HL-60/S4 treated with retinoic acid at 250 ng/mL for 4 days and 3 days (cell line): ENCODE data around the gene CLECL1.

ENCODE experiments used
- in situ Hi-C: fragments of 300-500 bp; cut with MboI; formaldehyde crosslinking; loops from 2 replicates; pipeline ENCODE4 v1.7.0; 2022; ENCODE audit warnings: low sequenced_read_pairs

The CLECL1 gene

DNA sequence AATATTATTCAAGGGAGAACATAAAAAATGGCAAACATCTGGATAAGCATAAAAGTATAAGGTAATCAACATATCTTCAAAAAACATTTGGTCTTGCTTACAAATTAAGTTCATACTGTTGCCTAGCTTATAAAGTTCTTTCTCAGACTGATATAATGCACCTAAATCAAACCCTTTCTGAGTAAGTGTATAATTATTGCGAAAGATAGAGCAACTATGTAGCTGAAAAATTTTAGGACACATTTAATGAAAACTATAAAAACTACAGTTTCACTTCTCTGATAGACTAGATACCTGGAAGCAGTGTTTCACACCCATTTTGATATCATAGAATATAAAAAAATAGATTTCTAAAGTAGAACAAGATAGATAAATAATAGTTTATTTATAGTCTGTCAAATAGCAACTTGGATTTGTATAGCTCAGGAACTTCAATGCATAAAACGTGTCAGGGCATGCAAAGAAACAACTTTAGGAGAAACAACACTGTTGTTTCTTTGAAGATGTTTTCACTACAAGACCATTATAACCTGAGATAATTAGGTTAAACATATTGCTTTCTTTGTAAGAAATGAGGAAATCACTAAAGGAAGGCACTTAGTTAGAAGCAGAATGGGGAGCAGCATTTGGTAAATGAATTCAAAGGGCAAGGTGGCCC is 7.6 kb downstream of the CLECL1 start:
- in situ Hi-C loops = no loop called here

DNA sequence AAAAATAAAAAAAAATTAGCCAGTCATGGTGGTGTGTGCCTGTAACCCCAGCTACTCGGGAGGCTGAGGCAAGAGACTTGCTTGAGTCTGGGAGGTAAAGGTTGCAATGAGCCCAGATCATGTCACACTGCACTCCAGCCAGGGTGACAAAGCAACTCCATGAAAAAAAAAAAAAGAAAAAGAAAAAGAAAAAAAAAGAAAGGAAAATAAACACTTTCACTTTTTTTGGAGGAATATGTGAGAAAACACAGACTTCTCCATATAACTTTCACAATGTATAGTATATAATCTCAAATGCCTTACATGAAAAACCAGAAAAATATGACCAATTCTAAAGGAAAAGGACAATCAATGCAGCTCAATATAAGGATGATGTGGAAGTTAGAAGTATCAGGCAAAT is 8.9 kb downstream of the CLECL1 start:
- in situ Hi-C loops = loop anchor here (25.0 kb wide), 1 partner anchor 387 kb away; no protein-coding TSS in a partner anchor

DNA sequence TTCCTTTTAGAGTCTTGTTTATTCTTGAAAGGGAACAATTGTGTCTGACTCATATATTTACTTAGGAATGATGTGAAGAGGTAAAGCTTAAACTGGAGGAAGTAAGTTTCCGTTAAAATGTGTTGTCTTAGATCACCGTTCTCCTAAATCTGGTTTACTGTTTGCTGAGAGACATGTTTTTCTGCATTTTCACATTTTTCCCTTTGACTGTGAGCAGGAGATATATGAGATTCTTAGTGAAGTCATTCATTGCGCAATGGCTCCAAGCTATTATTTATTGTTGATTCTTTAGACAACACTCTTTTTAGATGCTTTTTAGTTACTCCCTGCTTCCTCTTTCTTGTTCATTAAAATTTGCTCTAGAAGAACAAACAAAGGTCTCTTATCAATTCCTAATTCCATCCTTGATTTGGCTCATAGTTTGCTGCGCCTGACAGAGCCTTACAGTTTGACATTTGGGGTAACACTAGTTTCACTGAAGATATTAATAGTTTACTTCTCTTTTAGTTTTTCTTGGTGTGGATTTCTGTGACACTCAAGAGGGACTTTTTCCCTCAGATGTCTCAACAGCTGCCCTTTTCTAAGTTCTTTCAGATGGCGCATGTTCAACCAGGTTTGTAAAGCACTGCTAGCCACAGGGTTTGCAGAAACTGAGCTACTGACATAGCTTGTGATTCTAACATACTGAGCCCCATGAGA is 11.4 kb downstream of the CLECL1 start:
- in situ Hi-C loops = loop anchor here (25.0 kb wide), 1 partner anchor 384 kb away; no protein-coding TSS in a partner anchor

DNA sequence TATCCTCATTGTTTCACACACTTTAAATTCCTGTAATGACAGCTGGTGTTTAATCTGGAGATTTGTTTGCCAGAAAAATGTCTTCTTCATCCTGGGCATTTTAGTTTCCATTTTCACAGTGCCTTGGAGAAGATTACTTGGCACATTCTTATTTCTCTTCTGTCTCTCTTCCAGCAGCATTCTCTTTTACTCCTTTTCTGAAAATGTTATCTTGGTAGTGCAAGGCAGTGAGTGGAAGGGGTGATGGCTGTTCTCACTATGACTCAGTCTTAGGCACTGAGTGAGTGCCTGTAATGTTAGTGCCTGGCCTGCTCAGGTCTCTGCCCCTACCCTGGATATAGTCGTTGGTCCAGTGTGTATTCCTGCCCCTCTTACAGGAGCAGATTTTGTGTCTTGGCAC is 13.1 kb downstream of the CLECL1 start:
- in situ Hi-C loops = loop anchor here (25.0 kb wide), 1 partner anchor 382 kb away; no protein-coding TSS in a partner anchor

DNA sequence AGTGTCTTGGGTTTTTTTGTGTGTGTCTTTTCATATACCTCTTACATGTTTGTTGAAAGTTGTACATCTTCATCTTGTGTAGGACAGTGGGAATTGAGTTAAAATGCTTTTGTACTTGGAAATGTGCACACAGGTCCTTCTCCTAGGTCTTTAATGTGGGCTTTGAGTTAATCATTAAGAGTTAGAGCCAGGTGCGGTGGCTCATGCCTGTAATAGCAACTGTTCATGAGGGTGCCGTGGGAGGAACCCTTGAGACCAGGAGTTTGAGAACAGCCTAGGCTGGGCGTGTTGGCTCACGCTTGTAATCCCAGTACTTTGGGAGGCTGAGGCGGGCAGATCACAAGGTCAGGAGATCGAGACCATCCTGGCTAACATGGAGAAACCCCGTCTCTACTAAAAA is 13.9 kb downstream of the CLECL1 start:
- in situ Hi-C loops = loop anchor here (25.0 kb wide), 1 partner anchor 382 kb away; no protein-coding TSS in a partner anchor

DNA sequence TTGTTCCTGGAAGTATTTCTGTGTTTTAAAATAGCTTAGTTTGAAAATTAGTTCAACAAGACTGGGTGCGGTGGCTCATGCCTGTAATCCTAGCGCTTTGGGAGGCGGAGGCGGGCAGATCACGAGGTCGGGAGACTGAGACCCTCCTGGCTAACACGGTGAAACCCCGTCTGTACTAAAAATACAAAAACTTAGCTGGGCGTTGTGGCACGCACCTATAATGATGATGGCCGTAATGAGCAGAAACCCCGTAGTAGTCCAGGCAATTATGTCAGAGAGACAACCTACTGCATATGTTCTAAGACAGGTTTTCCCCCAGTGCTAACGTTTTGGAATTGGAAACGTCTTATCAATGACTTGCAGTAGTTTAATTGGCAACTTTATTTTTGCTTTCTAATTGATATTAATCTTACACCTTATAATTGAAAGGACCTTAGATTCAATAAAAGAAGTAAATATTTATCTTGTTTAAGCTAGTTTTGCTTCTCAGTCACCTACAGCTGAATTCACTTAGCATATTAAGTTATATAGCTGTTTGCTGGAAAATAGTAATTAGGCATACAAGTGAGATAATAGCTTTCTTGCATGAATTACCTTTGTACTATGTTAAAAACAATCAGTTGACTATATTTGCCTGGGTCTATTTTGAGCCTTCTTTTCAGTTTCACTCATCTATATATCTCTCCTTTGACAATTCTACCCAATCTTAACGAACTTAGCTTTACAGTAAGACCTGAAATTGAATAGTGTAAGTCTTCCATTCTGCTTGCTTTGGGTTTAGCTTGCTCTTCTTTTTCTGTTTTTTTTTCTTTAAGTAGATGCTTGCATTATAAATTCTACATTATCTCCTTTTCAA is 15.6 kb downstream of the CLECL1 start:
- in situ Hi-C loops = loop anchor here (25.0 kb wide), 1 partner anchor 380 kb away; no protein-coding TSS in a partner anchor

DNA sequence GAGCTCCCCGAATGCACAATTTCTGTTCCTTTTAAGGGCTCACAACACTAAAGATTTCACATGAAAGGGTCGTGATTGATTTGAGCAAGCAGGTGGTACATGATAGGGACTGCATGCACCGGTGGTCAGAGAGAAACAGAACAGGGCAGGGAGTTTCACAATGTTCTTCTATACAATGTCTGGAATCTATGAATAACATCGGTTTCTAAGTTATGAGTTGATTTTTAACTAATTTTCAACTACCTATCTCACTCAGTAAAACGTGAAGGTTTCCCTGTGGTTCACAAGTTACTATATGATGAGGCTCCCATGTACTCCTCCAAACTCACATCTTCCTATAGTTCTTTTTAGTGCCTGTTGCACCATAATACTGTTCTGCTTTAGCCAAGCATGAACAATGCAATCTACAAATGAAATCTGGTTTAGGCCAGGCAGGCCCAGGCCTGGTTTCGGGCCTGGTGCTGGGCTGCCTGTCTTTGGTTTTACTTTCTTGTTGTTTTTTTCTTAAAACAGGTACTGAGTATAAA is 19.8 kb downstream of the CLECL1 start:
- in situ Hi-C loops = loop anchor here (25.0 kb wide), 1 partner anchor 376 kb away; no protein-coding TSS in a partner anchor

DNA sequence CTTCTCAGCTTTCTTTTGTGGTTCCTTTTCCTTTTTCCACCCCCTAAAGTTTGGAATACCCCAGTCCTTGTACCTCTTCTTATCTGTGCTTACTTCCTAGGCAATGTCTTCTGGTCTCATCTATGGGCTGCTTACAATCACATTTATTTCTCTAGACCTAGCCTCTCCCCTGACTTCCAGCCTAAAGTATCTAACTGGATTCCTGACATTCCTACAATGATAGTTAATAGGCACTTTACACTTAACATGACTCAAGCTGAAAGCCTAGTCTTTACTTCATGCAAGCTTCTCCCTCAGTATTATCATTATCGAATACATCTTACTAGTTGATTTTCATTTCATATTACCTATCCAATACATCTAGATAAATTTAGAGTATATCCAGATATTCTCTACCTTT is 21.2 kb downstream of the CLECL1 start:
- in situ Hi-C loops = loop anchor here (25.0 kb wide), 1 partner anchor 374 kb away; no protein-coding TSS in a partner anchor

DNA sequence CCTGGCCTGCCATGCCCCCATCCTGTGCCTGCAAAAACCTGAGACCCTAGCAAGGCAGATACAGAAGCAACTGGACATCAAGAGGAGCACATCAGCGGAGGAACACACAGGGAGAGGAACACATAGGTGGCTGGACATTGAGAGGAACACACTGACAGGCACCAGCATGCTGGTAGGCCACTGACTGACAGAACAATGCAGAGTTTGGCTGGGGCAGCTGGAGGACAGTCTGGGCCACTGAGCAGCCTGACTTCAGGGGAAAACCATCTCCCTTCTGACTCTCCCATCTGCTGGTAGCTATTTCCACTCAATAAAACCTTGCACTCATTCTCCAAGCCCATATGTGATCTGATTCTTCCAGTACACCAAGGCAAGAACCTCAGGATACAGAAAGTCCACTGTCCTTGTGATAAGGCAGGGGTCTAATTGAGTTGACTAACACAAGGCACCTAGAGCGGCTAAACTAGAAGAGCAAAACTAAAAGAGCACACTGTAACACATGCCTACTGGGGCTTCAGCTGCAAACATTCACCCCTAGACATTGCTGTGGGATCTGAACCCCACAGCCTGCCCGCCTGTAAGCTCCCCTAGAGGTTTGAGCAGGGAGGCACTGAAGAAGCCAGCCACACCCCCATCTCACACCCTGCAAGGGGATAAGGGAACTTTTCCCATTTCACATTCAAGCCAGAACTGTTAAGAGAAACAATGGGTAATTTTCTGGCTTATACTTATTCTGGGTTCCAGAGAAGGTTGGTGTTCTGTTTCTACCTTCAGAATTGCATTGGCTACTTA is 22.1 kb downstream of the CLECL1 start:
- in situ Hi-C loops = loop anchor here (25.0 kb wide), 1 partner anchor 373 kb away; no protein-coding TSS in a partner anchor

DNA sequence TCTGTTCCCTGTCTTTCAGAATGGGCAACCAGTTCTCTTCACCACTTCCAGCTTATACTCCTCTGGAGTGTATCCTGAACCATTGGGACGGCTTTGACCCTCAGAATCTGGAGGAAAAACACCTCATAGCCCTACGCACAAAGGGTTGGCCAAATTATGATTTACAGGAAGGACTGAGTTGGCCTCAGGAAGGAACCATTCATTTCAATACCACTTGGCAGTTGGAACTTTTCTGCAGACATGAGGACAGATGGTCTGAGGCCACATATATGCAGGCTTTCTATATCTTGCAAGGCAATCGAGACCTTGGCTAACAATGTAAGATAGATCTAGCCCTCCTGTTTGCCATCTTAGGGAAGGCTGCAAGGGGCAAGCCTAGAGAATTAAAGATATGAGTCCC is 24.0 kb downstream of the CLECL1 start:
- in situ Hi-C loops = loop anchor here (25.0 kb wide), 1 partner anchor 372 kb away; no protein-coding TSS in a partner anchor

DNA sequence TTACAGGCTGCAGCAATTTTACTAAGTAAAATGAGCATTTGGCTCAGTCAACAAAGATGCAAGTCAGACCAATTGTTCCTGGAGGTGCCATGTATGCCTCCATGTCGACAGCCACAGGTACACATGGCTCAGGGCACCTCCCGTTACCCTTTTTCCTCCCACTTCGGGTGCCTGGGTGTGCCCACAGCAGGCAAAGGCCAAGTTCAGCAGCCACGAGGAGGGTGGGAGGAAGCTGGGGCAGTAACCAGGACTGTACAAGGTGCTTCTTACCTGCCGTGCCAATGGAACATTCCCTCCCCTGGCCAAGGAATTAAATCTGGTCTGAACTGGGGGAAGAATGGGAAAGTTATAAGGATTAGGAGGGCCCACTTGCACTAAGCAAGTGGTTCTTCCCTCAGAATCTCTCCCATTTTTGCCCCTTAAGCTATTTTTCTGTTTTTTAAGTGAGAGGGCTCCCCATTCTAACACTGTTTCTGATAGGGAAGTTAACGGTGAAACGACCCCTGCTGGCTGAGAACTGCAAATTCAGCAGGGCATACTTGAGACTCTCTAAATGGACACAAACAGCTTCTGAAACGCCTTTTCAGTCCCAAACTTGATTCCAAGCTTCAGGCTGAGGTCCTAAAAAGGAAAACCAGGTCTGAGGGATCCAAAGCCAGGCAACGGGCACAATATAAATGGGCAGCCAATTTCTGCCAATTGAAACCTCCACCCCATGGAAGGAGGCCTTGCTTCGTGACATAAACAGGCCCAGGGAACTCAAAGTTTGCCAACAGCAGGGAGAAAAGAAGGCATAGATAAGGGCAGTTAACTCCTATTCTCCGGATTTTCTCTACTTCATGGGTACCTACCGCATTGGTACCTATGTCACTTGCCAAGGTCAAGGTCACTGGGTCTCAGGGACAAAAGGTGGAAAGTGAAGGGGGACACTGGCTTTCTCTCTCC is 24.8 kb downstream of the CLECL1 start:
- in situ Hi-C loops = loop anchor here (25.0 kb wide), 1 partner anchor 371 kb away; no protein-coding TSS in a partner anchor

DNA sequence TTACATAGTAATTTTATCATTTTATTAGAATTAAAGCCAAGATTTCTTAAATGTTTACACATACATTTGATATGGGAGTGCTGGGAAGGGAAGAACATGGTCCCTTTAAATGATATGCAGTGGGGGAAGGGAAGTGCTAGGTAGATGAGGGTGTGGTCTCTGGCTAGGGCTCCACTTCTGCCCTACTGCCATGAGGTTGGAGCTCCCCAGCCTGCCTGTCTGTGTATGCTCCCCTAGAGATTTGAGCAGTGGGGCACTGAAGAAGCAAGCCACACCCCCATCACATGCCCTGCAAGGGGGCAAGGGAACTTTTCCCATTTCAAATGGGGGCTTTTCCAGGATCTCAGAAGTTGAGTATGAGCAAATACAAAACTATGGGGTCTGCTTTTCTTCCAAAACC is 25.5 kb downstream of the CLECL1 start:
- in situ Hi-C loops = loop anchor here (25.0 kb wide), 1 partner anchor 370 kb away; no protein-coding TSS in a partner anchor

DNA sequence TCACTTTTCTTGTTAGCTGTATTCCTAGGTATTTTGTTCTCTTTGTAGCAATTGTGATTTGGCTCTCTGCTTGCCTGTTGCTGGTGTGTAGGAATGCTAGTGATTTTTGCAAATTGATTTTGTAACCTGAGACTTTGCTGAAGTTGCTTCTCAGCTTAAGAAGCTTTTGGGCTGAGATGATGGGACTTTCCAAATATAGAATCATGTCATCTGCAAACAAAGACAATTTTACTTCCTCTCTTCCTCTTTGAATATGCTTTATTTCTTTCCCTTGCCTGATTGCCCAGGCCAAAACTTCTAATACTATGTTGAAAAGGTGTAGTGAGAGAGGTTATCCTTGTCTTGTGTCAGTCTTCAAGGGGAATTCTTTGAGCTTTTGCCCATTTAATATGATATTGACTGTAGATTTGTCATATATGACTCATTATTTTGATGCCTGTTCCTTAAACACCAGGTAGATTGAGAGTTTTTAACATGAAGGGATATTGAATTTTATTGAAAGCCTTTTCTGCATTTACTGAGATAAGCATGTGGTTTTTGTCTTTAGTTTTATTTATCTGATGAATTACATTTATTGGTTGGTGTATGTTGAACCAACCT is 26.7 kb downstream of the CLECL1 start:
- in situ Hi-C loops = loop anchor here (25.0 kb wide), 1 partner anchor 369 kb away; no protein-coding TSS in a partner anchor

DNA sequence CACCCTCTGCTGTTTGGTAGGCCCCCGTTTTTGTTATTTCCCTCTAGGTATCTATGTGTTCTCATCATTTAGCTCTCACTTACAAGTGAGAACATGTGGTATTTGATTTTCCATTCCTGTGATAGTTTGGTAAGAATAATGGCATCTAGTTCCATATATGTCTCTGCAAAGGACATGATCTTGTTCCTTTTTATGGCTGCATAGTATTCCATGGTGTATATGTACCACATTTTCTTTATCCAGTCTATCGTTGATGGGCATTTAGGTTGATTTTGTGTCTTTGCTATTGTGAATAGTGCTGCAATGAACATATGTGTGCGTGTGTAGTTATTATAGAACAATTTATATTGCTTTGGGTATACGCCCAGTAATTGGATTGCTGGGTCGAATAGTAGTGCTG is 28.3 kb downstream of the CLECL1 start:
- in situ Hi-C loops = loop anchor here (25.0 kb wide), 1 partner anchor 367 kb away; no protein-coding TSS in a partner anchor

DNA sequence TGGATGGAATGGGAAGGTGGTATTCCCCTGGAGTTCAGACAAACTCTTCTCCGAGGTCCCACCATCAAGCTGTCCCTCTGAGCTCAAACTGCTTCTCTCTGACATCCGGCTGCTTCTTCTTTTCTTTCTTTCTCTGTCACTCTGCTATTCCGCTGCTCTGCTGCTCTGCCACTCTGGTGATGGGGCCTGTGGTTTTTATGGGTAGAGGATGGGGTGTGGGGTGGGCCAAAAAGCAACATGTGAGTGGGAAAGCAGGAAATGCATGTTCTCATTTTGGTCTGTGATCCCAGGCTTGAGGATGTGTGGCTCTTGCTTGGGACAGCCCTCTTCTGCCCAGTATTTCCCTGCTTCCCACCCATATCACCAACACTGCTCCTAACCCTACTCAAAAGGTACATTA is 30.6 kb downstream of the CLECL1 start:
- in situ Hi-C loops = loop anchor here (25.0 kb wide), 1 partner anchor 365 kb away; no protein-coding TSS in a partner anchor

DNA sequence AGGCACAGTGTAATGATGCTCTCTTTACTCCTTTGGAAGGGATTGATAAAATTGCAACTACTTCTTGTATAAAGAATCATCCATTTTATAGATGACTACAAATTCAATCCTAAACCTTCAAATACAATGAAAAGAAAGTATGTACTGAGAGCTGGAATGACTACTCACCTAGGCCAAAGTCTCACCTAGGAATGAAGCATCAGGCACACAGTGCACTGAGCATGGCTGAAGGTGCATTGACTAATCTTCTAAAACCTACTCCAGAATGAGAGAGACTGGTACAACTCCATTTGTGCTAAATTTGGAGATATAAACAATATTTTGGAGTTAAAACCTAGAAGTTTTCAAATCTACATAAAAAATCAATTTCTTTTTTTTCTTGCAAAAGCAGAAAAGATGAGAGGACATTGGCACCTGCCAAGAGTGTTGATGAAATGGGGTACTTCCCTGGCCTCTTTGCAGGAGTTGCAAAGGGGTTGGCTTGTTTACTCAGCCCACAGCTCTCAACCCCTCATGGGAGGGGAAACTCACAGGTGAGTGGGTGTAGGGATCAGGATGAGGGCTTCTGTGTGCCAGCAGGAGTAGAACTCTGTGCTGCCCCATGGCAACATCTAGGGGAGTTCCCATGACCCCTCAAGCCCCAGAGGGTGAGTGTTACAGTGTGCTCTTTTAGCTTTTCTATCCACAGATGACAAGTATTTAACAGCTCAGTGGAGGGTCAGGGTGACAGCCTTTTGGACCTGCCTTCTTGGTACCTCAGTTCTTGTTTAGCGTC is 31.3 kb downstream of the CLECL1 start:
- in situ Hi-C loops = loop anchor here (25.0 kb wide), 1 partner anchor 364 kb away; no protein-coding TSS in a partner anchor

DNA sequence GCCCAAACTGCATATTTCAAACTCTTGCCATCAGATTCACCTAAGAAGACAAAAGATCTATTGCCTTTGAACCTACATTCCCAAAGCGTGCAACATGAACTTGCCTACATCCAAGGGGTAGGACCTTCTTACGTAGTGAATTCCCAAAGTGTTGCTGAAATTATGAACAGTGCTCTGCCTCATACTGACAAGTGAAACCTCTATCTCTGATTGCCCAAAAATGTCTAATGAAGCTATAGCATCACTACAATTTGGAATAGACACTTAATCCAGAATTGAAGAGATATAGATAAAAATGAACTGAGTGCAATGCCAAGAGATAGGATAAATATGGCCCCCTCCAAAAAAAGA is 32.3 kb downstream of the CLECL1 start:
- in situ Hi-C loops = loop anchor here (25.0 kb wide), 1 partner anchor 363 kb away; no protein-coding TSS in a partner anchor
